Panc1 (cell line): ENCODE measurements around the gene COL4A2.

Experiments used
- REST ChIP-seq, 2 experiments: IDR thresholded peaks; 2 replicates each; pipeline ENCODE4 v1.6.1; 2011 to 2012; ENCODE audit warnings: low read depth in 2 of 2, control low read depth in 1 of 2, low read length in 1 of 2, mild to moderate bottlenecking in 1 of 2, moderate library complexity in 1 of 2; ENCODE audit not compliant: insufficient read depth in 1 of 2
- TF ChIP-seq, protein P1 (sequence below): fragments of 450-650 bp; IDR thresholded peaks from 2 replicates; pipeline ENCODE4 v1.5.1; 2017; ENCODE audit warnings: mild to moderate bottlenecking

GRCh38 chr13:110509478-110509926, 202.4 kb downstream of the COL4A2 start:
- TF ChIP-seq, protein P1, sequence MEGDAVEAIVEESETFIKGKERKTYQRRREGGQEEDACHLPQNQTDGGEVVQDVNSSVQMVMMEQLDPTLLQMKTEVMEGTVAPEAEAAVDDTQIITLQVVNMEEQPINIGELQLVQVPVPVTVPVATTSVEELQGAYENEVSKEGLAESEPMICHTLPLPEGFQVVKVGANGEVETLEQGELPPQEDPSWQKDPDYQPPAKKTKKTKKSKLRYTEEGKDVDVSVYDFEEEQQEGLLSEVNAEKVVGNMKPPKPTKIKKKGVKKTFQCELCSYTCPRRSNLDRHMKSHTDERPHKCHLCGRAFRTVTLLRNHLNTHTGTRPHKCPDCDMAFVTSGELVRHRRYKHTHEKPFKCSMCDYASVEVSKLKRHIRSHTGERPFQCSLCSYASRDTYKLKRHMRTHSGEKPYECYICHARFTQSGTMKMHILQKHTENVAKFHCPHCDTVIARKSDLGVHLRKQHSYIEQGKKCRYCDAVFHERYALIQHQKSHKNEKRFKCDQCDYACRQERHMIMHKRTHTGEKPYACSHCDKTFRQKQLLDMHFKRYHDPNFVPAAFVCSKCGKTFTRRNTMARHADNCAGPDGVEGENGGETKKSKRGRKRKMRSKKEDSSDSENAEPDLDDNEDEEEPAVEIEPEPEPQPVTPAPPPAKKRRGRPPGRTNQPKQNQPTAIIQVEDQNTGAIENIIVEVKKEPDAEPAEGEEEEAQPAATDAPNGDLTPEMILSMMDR, result no peak
- no peak for TF ChIP-seq REST (IDR thresholded peaks at IDR 0.05; ENCODE audit: insufficient read depth in 1 of 2, low read depth in 2 of 2, low read length in 1 of 2)
